ENCODE measurements around the gene KLRC1. TPM values are rescaled to one million over a fixed set of nuclear protein-coding genes. Genes with fewer than 3 reads are reported as not detected.
A peak's percentile ranks its signal among the peaks of the same experiment; 100 is the strongest.
"Not testable (repeated sequence)": the region's sequence is repeated elsewhere in the genome, so short reads cannot be mapped to it uniquely, and the experiment has no call there.

Gene KLRC1
- total RNA-seq, 2 experiments from 2014 or later: not detected

GRCh38 chr12:10448236-10448635 lies 4.9 kb downstream of the KLRC1 start:
- Histone ChIP-seq H3K9me3 (ENCODE audit: control insufficient read depth in 1 of 2, insufficient read depth in 1 of 2, low read length in 2 of 2) (no peaks in the 10 kb centered on the region), H3K27ac (ENCODE audit: low read depth in 1 of 2, low read length in 2 of 2) (no peak overlapping the region), H3K36me3 (ENCODE audit: insufficient read depth, low read length) (no peaks in the 10 kb centered on the region), H3K4me1 (ENCODE audit: insufficient read depth, low read length) (no peaks in the 10 kb centered on the region), H3K4me3 (ENCODE audit: low read length) (no peak overlapping the region), H3K27me3 (ENCODE audit: control insufficient read depth in 1 of 2, insufficient read depth in 2 of 2, low read length in 2 of 2) (peaks cover 0 to 4% of the 10 kb centered on the region in 2 experiments)
- H3K36me3 Mint-ChIP-seq (ENCODE audit: low read depth): no peaks in the 10 kb centered on the region
- POLR2A ChIA-PET: no interaction called here
- TF ChIP-seq CTCF (IDR thresholded peaks at IDR 0.05): no peak
- CTCF ChIA-PET: no interaction called here
- no peak overlapping the region for H3K27ac Mint-ChIP-seq
- peak in 1 of 14 experiments; percentile 11 for DNase-seq
- no peak overlapping the region for H3K4me3 Mint-ChIP-seq
- no peaks in the 10 kb centered on the region for H3K27me3 Mint-ChIP-seq
- no peak for ATAC-seq (ENCODE audit: poor library complexity)
- no peaks in the 10 kb centered on the region for H3K9me3 Mint-ChIP-seq
- intact Hi-C loops (cut with DNase I, micrococcal nuclease): no loop called here
- H3K4me1 Mint-ChIP-seq (ENCODE audit: low read depth): no peaks in the 10 kb centered on the region

GRCh38 chr12:10446052-10446451 lies 7.1 kb downstream of the KLRC1 start:
- intact Hi-C loops (cut with DNase I, micrococcal nuclease); H3K4me3 Mint-ChIP-seq; H3K27me3 Mint-ChIP-seq; DNase-seq; H3K9me3 Mint-ChIP-seq; CTCF ChIA-PET; H3K36me3 Mint-ChIP-seq (ENCODE audit: low read depth); H3K4me3 ChIP-seq (ENCODE audit: low read length); H3K4me1 Mint-ChIP-seq (ENCODE audit: low read depth); H3K27me3 ChIP-seq (ENCODE audit: control insufficient read depth in 1 of 2, insufficient read depth in 2 of 2, low read length in 2 of 2); H3K27ac ChIP-seq (ENCODE audit: low read depth in 1 of 2, low read length in 2 of 2); H3K27ac Mint-ChIP-seq; ATAC-seq (ENCODE audit: poor library complexity); H3K36me3 ChIP-seq (ENCODE audit: insufficient read depth, low read length); H3K9me3 ChIP-seq (ENCODE audit: control insufficient read depth in 1 of 2, insufficient read depth in 1 of 2, low read length in 2 of 2); POLR2A ChIA-PET; H3K4me1 ChIP-seq (ENCODE audit: insufficient read depth, low read length): not testable (repeated sequence)

- H3K27me3 Mint-ChIP-seq; H3K36me3 ChIP-seq (ENCODE audit: insufficient read depth, low read length); intact Hi-C loops (cut with DNase I, micrococcal nuclease); H3K4me1 Mint-ChIP-seq (ENCODE audit: low read depth); H3K4me1 ChIP-seq (ENCODE audit: insufficient read depth, low read length); H3K27ac ChIP-seq (ENCODE audit: low read depth in 1 of 2, low read length in 2 of 2); H3K9me3 Mint-ChIP-seq; DNase-seq; H3K4me3 ChIP-seq (ENCODE audit: low read length); CTCF ChIA-PET; ATAC-seq (ENCODE audit: poor library complexity); H3K9me3 ChIP-seq (ENCODE audit: control insufficient read depth in 1 of 2, insufficient read depth in 1 of 2, low read length in 2 of 2); H3K27ac Mint-ChIP-seq; POLR2A ChIA-PET; H3K27me3 ChIP-seq (ENCODE audit: control insufficient read depth in 1 of 2, insufficient read depth in 2 of 2, low read length in 2 of 2); H3K4me3 Mint-ChIP-seq; H3K36me3 Mint-ChIP-seq (ENCODE audit: low read depth): not testable (repeated sequence)
Observed at GRCh38 chr12:10441144-10441543, 12.0 kb downstream of the KLRC1 start.

- H3K9me3 Mint-ChIP-seq; H3K4me3 ChIP-seq (ENCODE audit: low read length); DNase-seq; H3K36me3 Mint-ChIP-seq (ENCODE audit: low read depth); H3K4me1 ChIP-seq (ENCODE audit: insufficient read depth, low read length); ATAC-seq (ENCODE audit: poor library complexity); POLR2A ChIA-PET; intact Hi-C loops (cut with DNase I, micrococcal nuclease); H3K36me3 ChIP-seq (ENCODE audit: insufficient read depth, low read length); CTCF ChIA-PET; H3K4me3 Mint-ChIP-seq; H3K27me3 ChIP-seq (ENCODE audit: control insufficient read depth in 1 of 2, insufficient read depth in 2 of 2, low read length in 2 of 2); H3K27me3 Mint-ChIP-seq; H3K27ac Mint-ChIP-seq; H3K4me1 Mint-ChIP-seq (ENCODE audit: low read depth); H3K9me3 ChIP-seq (ENCODE audit: control insufficient read depth in 1 of 2, insufficient read depth in 1 of 2, low read length in 2 of 2); H3K27ac ChIP-seq (ENCODE audit: low read depth in 1 of 2, low read length in 2 of 2): not testable (repeated sequence)
Observed at GRCh38 chr12:10439608-10440274, 13.4 kb downstream of the KLRC1 start.

- H3K27me3 ChIP-seq (ENCODE audit: control insufficient read depth in 1 of 2, insufficient read depth in 2 of 2, low read length in 2 of 2); ATAC-seq (ENCODE audit: poor library complexity); H3K36me3 Mint-ChIP-seq (ENCODE audit: low read depth); H3K27me3 Mint-ChIP-seq; H3K4me1 Mint-ChIP-seq (ENCODE audit: low read depth); CTCF ChIA-PET; H3K36me3 ChIP-seq (ENCODE audit: insufficient read depth, low read length); H3K4me3 Mint-ChIP-seq; intact Hi-C loops (cut with DNase I, micrococcal nuclease); H3K4me1 ChIP-seq (ENCODE audit: insufficient read depth, low read length); H3K9me3 Mint-ChIP-seq; H3K27ac Mint-ChIP-seq; H3K27ac ChIP-seq (ENCODE audit: low read depth in 1 of 2, low read length in 2 of 2); POLR2A ChIA-PET; H3K4me3 ChIP-seq (ENCODE audit: low read length); DNase-seq; H3K9me3 ChIP-seq (ENCODE audit: control insufficient read depth in 1 of 2, insufficient read depth in 1 of 2, low read length in 2 of 2): not testable (repeated sequence)
Observed at GRCh38 chr12:10437601-10438000, 15.6 kb downstream of the KLRC1 start.

GRCh38 chr12:10435816-10436215 lies 17.4 kb downstream of the KLRC1 start, which contains the start of gene KLRC2:
KLRC2 (minus strand) TSS chr12:10436010; CDS start chr12:10435986, 24 bp downstream.
- H3K36me3 Mint-ChIP-seq (ENCODE audit: low read depth); H3K27ac ChIP-seq (ENCODE audit: low read depth in 1 of 2, low read length in 2 of 2); H3K4me1 Mint-ChIP-seq (ENCODE audit: low read depth); H3K9me3 ChIP-seq (ENCODE audit: control insufficient read depth in 1 of 2, insufficient read depth in 1 of 2, low read length in 2 of 2); intact Hi-C loops (cut with DNase I, micrococcal nuclease); ATAC-seq (ENCODE audit: poor library complexity); POLR2A ChIA-PET; H3K4me3 Mint-ChIP-seq; H3K27ac Mint-ChIP-seq; H3K36me3 ChIP-seq (ENCODE audit: insufficient read depth, low read length); CTCF ChIA-PET; H3K27me3 Mint-ChIP-seq; H3K4me1 ChIP-seq (ENCODE audit: insufficient read depth, low read length); H3K27me3 ChIP-seq (ENCODE audit: control insufficient read depth in 1 of 2, insufficient read depth in 2 of 2, low read length in 2 of 2); H3K4me3 ChIP-seq (ENCODE audit: low read length); H3K9me3 Mint-ChIP-seq: not testable (repeated sequence)
- DNase-seq: peak in 1 of 14 experiments; percentile 27
